HTERT RPE-1 (cell line): ENCODE data around the gene TFE3.

Experiments
- in situ Hi-C: fragments of 300-500 bp; cut with MboI; formaldehyde crosslinking; loops from 4 replicates; pipeline ENCODE4 v1.14.3; 2020; ENCODE audit warnings: low sequenced_read_pairs

Gene TFE3

DNA sequence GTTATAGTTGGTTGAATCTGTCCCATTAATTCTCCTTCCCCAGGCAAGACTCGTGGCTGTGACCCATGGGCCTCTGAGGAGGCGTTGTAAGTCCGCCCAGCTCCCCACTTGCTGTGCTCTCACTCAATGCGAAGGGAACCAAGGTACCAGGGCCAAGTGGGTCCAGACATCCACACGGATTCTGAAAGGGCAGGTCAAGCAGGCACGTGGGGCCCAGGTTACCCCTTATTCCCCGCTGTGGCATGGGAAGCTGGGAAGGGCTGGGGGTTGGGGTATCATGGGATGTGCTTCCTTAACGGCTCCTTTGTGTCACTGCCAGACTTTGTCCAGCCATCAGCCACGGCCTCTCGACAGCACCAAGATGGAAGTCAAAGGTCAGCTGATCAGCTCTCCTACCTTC is 18.8 kb upstream of the TFE3 start:
- in situ Hi-C loops = no loop called here

DNA sequence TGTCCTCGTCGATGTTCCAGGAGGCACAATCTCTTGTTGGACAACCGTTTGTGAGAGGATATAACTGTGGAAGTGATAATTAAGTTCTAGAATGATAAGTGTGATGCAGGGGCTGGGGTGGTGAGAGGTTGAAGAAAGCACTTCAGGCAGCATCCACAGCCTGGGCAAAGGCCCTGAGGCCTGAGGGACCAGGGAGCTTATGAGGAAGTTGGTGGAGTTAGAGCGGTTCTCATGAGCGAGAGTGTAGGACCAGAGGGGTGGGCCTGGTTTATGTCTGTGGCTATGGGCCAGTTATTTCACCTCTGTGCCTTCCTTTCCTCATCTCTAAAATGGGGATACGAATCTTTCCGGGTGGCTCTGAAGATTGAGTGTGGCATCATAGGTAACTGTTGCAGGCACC is 18.3 kb upstream of the TFE3 start:
- in situ Hi-C loops = no loop called here

- in situ Hi-C loops = no loop called here
Observed at GRCh38 chrX:49060914-49061313, 17.8 kb upstream of the TFE3 start.

GRCh38 chrX:49059681-49060085 is 16.5 kb upstream of the TFE3 start:
- in situ Hi-C loops = no loop called here

DNA sequence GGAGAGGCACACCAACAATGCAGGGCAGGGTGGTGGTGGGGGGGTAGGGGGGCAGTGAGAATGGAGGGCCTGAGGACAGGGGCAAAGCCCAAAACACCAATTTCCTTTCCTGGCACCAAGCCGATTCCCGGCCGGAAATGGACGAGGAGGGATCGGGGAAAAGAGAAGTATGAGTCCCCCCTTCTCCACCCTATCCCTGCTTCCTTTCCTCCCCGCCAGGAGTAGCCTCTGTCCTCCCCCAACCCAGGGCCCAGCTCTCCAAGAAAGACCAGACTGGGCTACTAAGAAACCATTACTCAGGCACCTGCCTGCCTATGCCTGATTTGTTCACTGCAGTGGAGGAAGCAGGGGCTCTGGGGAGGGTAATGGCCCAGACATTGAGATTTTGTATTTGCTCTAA is 16.0 kb upstream of the TFE3 start:
- in situ Hi-C loops = no loop called here

- in situ Hi-C loops = no loop called here
Observed at GRCh38 chrX:49058794-49059193, 15.6 kb upstream of the TFE3 start, which contains the start of gene CCDC120. CCDC120 (plus strand) TSS chrX:49058999; CDS start chrX:49062042, 3,043 bp downstream.

DNA sequence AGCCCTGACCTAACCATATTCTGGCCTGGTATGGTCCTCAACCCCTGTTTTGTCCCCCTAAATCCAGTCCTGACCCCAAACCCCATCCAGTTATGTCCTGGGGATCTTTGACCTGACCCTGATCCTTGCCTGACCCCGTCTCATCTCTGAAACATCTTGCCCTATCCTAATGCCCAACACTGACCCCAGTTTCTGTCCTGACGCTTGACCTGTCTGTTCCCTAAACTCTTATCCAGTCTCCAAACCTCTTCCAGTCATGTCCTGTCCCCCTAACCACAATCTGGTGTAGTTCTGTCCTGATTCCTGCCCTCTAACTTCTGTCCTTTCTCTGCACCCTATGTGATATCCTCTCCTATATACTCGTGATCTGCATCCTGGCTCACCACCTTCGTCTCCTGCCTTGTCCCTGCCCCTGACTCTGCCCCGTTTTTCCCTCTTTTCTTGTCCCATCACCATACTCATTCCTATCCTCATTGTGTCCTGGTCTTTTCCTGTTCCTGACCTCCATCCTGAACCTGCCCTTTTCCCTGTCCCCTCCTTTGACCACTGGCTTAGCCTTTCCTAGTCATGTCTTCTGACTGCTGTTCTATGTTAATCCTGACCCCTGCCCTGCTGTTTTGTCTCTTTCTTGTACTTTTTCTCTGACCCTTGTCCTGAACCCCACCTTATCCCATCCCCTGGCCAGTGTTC is 11.1 kb upstream of the TFE3 start:
- in situ Hi-C loops = no loop called here

DNA sequence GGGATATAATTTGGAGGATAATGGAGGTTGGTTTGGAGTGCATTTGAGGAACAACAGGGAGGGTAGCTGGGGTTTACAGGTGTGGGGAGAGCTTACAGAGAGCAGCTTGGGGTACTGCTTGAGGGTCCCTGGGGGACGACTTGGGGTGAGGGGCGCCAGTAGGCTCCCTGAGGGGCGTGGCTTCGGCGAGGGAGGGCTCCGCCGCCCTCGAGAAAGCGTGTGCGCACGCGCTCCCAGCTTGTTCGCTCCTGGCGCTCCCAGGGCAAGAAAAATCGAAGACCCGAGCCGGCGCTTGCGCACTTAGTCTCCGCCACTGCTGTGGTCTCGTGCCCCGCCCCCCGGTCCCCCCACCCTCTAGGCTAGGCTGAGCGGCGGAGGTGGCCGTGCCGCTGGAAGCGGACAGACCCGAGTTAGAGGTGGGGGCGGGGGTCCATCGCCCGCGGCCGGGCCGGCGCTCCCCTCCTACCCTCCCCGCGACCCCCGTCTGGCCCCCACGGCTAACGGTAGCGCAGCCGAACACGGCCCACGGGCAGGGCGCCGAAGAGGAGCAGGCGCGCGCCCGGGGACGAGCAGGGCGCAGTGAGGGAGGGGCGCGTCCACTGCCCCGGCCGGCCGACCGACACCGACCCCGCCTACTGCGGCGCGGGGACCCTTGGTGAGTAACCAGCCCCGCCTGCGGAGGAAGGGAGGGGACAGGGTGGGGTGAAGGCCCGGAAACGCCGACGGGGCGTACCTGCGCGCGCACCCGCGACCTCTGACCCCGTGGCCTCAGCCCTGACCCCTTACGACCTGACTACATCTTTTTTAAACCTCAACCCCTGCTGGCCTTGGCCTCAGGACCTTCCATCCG is 10.3 kb upstream of the TFE3 start:
- in situ Hi-C loops = no loop called here

- in situ Hi-C loops = no loop called here
Observed at GRCh38 chrX:49043987-49044281, 777 bp upstream of the TFE3 start.

DNA sequence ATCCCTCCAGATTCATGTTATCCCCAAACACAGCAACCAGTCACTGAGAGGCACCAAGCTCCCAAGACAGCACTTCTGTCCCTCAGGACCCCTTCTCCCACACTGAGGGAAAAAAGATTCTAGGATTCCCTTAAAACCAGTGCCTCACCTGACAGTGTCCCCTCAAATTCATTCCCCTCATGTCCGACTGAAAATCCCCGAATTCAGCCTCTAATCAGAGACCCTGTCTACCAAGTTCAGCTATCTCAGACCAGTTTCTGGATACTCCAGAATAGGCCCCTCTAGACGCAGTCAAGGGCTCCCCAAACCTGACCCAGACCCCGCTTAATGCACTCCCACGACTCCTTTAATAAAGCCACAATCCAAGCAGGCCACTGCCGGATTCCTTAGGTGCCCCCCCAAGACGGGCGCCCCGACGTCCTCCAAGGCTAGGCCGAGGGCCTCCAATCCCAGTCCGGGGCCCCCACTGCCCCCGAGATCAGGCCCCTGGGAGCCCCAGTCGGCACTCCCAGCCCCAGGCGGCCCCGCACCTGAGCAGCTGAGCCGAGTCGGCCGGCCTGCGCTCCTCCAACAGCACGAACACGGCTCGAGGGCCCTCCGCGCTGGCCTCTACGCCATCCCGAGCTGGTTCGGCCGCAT is 457 bp downstream of the TFE3 start:
- in situ Hi-C loops = no loop called here

- in situ Hi-C loops = no loop called here
Observed at GRCh38 chrX:49041744-49042580, 1.2 kb downstream of the TFE3 start.

DNA sequence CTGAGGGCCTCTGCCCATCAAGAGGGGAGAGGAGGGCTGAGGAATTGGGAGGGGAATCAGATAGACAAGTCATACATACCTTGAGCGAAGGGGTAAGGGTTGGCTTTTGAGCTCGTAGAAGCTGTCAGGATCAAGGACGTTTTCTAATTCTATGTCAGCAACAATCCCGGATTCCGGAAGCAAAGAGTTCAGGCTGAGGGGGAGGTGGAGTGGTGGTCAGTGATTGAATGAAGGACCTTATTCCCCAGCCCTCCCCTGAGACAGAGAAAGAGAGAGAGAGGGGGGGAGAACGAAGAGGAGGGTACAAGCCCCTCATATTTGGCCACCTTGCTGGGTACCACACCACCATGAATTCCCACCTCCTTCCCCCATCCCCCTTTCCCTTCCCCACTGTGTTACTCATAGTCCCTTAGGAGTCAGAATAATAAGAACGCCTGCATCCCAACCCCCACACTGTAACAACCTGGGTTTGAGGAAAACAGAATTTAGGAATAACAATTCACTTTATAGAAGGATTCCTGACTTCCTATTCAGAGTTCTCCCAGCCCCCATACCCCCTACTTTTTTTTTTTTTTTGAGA is 2.7 kb downstream of the TFE3 start:
- in situ Hi-C loops = no loop called here

GRCh38 chrX:49039598-49040375 is 3.4 kb downstream of the TFE3 start:
- in situ Hi-C loops = no loop called here

- in situ Hi-C loops = no loop called here
Observed at GRCh38 chrX:49037883-49038475, 5.2 kb downstream of the TFE3 start.

- in situ Hi-C loops = no loop called here
Observed at GRCh38 chrX:49030283-49030682, 12.9 kb downstream of the TFE3 start.

DNA sequence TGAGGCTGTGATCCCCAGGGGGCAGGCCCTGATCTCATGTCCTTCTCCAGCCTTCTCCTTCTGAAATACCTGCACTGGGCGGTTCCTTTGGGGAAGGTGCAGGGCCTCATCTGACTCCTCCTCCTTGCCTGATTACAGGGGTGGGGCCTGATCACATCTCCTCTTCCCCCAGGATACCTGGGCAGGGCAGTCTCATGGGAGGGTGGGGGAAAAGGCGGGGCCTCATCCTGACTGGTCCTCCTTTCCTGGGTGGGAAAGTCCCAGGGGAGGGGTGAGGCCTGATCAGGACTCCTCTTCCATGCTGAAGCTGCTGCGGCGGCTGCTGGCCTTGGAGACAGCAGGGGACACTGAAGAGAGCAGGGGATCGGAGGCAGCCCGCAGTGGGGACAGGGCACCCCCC is 13.3 kb downstream of the TFE3 start:
- in situ Hi-C loops = no loop called here

GRCh38 chrX:49019599-49020249 is 23.4 kb downstream of the TFE3 start:
- in situ Hi-C loops = no loop called here

- in situ Hi-C loops = no loop called here
Observed at GRCh38 chrX:49019050-49019449, 24.1 kb downstream of the TFE3 start.

DNA sequence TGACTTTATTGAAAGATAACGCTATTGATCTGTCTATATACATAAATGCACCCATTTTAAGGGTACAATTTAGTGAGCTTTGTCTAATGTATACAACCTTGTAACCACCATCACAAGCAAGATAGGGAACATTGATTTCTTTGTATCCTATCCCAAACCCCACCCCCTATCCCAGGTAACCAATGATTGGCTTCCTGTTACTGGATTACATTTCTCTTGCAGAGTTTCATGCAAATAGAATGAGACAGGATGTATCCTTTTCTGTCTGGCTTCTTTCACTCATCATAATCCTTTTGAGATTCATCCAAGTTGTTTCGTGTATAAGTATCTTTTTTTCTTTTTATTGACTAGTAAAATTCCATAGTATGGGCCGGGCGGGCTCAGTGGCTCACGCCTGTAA is 39.5 kb downstream of the TFE3 start:
- in situ Hi-C loops = no loop called here
